Calu3 (cell line): ENCODE data around the gene KRTAP12-4. TPM values are rescaled to one million over a fixed set of nuclear protein-coding genes. Genes with fewer than 3 reads are reported as not detected.
"Not testable (repeated sequence)": the region's sequence is repeated elsewhere in the genome, so short reads cannot be mapped to it uniquely, and the experiment has no call there.

Experiments
- BruUV-seq: library from RNA; stranded (reverse); fragments of 400-500 nt; replicated peaks from 2 replicates; lab custom pipeline; 2021; lab: Mats Ljungman, UMichigan
- CTCF ChIA-PET: fragments of 300-600 bp; sonication (Branson Sonifier 250); formaldehyde crosslinking; loops from one replicate; lab custom pipeline; 2022; ENCODE audit warnings: antibody characterized with exemption; lab: Charles Lee
- DNase-seq: peaks from one replicate; pipeline ENCODE4 v3.0.0; 2022
- H3K27ac Mint-ChIP-seq: one replicate; pipeline ENCODE4 v1.8.0; 2022; ENCODE audit warnings: mixed read lengths; ENCODE audit not compliant: unreplicated experiment
- H3K27me3 Mint-ChIP-seq: one replicate; pipeline ENCODE4 v1.8.0; 2022; ENCODE audit warnings: mixed read lengths; ENCODE audit not compliant: unreplicated experiment
- H3K36me3 Mint-ChIP-seq: one replicate; pipeline ENCODE4 v1.8.0; 2022; ENCODE audit warnings: mild to moderate bottlenecking, moderate library complexity, mixed read lengths; ENCODE audit not compliant: insufficient read depth, unreplicated experiment
- H3K4me1 Mint-ChIP-seq: one replicate; pipeline ENCODE4 v1.8.0; 2022; ENCODE audit warnings: mild to moderate bottlenecking, low read depth, mixed read lengths; ENCODE audit not compliant: unreplicated experiment
- H3K4me3 Mint-ChIP-seq: one replicate; pipeline ENCODE4 v1.8.0; 2022; ENCODE audit warnings: mild to moderate bottlenecking, low read depth, moderate library complexity, mixed read lengths; ENCODE audit not compliant: unreplicated experiment
- H3K9me3 Mint-ChIP-seq: one replicate; pipeline ENCODE4 v1.8.0; 2022; ENCODE audit warnings: low read depth, mixed read lengths; ENCODE audit not compliant: unreplicated experiment
- intact Hi-C: fragments of 100-400 bp; cut with micrococcal nuclease; formaldehyde crosslinking; loops from one replicate; pipeline ENCODE4 v1.10.0; 2022; ENCODE audit not compliant: unreplicated experiment
- total RNA-seq: library from RNA; stranded (reverse); gene quantifications from 2 replicates; pipeline ENCODE4 v1.2.3, GENCODE V29; 2022
- TF ChIP-seq, protein P1 (sequence below): fragments of 200-600 bp; IDR thresholded peaks from one replicate; pipeline ENCODE4 v1.8.0; 2022; ENCODE audit warnings: antibody characterized with exemption; ENCODE audit not compliant: unreplicated experiment

KRTAP12-4 gene
- total RNA-seq, 1 experiment from 2014 or later = not detected

DNA sequence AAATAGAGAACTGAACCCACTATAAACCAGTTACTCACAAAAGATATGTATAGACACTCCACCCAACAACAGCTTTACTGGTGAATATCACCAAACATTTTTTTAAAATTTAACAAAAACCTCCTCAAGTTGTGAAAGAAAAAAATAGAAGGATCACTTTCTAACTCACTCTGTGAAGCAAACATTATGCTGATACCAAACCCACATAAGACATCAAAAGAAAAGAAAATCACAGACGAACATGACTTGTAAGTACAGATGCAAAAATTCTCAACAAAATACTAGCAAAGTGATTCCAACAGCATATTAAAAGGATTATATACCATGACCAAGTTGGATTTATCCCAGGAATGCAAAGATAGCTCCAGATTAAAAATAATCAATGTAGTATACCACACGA lies 37.2 kb upstream of the KRTAP12-4 start:
- CTCF ChIA-PET = no interaction called here
- H3K4me1 Mint-ChIP-seq = no peaks in the 10 kb centered on the region

DNA sequence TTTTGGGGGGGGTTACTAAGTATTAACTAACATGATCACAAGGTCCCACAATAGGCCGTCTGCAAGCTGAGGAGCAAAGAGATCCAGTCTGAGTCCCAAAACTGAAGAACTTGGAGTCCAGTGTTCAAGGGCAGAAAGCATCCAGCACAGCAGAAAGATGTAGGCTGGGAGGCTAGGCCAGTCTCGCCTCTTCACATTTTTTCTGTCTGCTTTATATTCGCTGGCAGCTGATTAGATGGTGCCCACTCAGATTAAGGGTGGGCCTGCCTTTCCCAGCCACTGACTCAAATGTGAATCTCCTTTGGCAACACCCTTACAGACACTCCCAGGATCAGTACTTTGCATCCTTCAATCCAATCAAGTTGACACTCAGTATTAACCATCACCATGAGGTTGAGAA lies 35.3 kb upstream of the KRTAP12-4 start:
- BruUV-seq, CTCF ChIA-PET, H3K27ac Mint-ChIP-seq, H3K9me3 Mint-ChIP-seq, H3K4me1 Mint-ChIP-seq, H3K4me3 Mint-ChIP-seq, H3K36me3 Mint-ChIP-seq, intact Hi-C loops, DNase-seq: not testable (repeated sequence)
- peaks cover 85% of the 10 kb centered on the region for H3K27me3 Mint-ChIP-seq

More for the DNA sequence above, 37.2 kb upstream of the KRTAP12-4 start:
- H3K36me3 Mint-ChIP-seq = no peaks in the 10 kb centered on the region
- H3K27ac Mint-ChIP-seq = no peak overlapping the region
- H3K4me3 Mint-ChIP-seq = no peak overlapping the region
- no TSS peak for BruUV-seq
- peaks cover 2% of the 10 kb centered on the region for H3K9me3 Mint-ChIP-seq
- no peak for DNase-seq
- TF ChIP-seq, protein P1, sequence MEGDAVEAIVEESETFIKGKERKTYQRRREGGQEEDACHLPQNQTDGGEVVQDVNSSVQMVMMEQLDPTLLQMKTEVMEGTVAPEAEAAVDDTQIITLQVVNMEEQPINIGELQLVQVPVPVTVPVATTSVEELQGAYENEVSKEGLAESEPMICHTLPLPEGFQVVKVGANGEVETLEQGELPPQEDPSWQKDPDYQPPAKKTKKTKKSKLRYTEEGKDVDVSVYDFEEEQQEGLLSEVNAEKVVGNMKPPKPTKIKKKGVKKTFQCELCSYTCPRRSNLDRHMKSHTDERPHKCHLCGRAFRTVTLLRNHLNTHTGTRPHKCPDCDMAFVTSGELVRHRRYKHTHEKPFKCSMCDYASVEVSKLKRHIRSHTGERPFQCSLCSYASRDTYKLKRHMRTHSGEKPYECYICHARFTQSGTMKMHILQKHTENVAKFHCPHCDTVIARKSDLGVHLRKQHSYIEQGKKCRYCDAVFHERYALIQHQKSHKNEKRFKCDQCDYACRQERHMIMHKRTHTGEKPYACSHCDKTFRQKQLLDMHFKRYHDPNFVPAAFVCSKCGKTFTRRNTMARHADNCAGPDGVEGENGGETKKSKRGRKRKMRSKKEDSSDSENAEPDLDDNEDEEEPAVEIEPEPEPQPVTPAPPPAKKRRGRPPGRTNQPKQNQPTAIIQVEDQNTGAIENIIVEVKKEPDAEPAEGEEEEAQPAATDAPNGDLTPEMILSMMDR = no peak
- H3K27me3 Mint-ChIP-seq = peaks cover 85% of the 10 kb centered on the region
- intact Hi-C loops = no loop called here

DNA sequence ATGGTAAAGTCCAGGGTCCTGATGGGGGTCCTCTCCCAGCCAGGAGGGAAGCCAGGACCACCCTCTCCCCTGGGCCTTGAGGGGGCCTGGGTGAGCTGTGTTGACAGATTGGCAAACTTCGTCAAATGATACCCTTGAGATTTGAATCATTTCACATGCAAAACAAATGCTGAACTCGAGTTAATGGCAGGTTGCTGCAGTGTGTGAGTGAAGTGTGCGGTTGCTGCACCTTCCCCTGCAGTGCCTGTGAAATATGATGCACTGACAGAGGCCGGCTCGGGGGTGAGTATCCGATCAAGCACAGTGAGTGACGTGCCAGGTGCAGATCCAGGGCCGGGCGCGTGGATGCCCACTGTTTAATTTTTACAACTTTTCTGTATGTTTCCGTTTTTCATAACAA lies 33.2 kb upstream of the KRTAP12-4 start:
- Mint-ChIP-seq H3K27me3 (peaks cover 93% of the 10 kb centered on the region), H3K4me1 (no peaks in the 10 kb centered on the region), H3K36me3 (no peaks in the 10 kb centered on the region), H3K27ac (no peak overlapping the region), H3K9me3 (no peaks in the 10 kb centered on the region), H3K4me3 (no peak overlapping the region)
- CTCF ChIA-PET = no interaction called here
- TF ChIP-seq, protein P1 = no peak
- BruUV-seq = no TSS peak
- DNase-seq = no peak
- intact Hi-C loops = no loop called here

DNA sequence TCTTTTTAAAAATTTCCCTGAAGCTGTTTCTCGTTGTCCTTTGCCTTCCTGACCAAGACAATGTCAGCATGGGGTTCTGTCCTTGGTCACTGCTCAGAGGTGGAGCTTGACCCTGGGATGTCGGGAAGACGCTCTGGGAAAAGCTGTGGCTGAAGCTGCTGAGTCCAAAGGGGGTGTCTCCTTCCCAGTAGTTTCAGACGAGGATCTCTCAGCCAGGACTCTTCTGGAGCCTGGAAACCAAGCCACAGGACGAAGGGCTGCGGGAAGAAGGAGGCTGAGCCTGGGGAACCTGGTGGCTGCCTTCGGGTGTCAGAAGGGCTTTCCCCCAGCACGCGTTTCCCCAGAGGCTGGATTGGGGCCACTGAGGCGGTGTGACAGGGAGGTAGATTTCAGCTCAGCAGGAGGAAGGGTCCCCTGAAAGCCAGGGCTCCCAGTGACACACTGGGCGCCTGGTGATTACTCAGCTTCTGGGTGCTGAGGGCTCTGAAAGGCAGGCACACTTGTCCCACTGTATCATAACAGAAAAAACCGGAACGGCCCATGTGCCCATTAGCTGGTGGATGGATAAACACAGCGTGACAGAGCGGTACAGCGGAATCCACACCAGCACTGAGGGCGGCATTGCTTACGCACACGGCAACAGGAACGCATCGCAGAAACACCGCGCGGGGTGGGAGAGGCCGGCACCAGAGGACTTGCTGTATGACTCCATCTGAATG lies 32.5 kb upstream of the KRTAP12-4 start:
- no peak overlapping the region for H3K27ac Mint-ChIP-seq
- no peaks in the 10 kb centered on the region for H3K36me3 Mint-ChIP-seq
- H3K4me3 Mint-ChIP-seq = no peak overlapping the region
- H3K9me3 Mint-ChIP-seq = no peaks in the 10 kb centered on the region
- DNase-seq = no peak
- TF ChIP-seq, protein P1 = no peak
- intact Hi-C loops = no loop called here
- BruUV-seq = no TSS peak
- H3K4me1 Mint-ChIP-seq = no peaks in the 10 kb centered on the region
- peaks cover 97% of the 10 kb centered on the region for H3K27me3 Mint-ChIP-seq
- CTCF ChIA-PET = no interaction called here

DNA sequence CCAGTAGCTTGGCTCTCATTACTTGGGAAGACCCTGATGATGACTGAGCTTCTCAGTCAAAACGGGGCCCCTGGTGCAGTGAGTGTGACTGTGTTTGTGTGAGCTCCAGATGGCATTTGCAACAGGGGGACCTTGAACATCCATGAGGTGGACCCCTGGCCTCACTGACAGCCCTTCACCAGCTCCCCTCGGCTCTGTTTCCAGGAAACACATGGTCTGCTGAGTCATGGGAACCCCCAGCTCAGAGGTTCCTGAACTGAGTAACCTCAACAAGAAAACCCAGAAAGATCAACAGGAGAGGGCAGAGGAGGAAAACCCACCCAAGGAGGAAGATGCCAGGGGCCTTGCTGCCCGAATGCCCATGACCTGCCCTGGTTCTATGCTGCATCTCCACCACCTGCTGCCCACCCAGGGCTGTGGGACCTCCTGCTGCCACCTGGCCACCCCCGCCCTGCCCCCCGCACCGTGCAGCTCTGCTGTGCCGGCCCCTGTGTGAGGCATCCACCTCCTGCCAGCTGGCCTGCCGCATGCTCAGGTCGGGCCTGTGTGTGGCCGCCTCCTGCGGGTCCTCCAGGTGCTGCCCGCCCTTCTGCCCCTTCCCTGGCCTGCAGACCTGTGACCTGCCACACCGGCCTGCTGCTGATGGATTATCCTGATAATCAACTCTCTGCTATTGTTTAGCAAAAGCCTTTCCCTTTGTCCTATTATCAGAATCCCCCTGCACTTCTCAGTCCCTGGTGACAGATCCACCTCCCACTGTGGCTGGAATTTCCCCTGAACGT lies 31.7 kb upstream of the KRTAP12-4 start:
- H3K9me3 Mint-ChIP-seq = no peaks in the 10 kb centered on the region
- BruUV-seq = no TSS peak
- DNase-seq = no peak
- peaks cover 97% of the 10 kb centered on the region for H3K27me3 Mint-ChIP-seq
- TF ChIP-seq, protein P1 = no peak
- no peak overlapping the region for H3K4me3 Mint-ChIP-seq
- intact Hi-C loops = no loop called here
- no peaks in the 10 kb centered on the region for H3K36me3 Mint-ChIP-seq
- CTCF ChIA-PET = no interaction called here
- no peak overlapping the region for H3K27ac Mint-ChIP-seq
- H3K4me1 Mint-ChIP-seq = no peaks in the 10 kb centered on the region

DNA sequence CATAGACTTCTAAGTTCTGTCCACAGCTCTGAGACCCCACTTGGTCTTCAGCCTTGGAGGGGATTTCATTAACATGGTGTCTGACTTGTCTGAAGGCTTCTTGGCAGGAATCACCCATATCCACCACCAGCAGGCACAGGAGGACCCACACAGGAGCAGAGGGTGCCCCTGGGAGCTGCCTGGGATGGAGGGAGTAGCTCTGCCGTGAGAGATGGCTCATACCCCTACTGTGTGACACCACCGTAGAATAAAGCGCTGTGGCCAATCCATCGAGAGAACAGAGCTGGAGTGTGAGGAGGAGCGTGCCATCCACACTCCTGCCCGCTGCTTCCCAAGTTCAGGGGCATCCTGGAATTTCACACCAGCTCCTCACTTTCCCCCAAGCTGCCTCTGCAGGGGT lies 30.6 kb upstream of the KRTAP12-4 start:
- BruUV-seq, H3K9me3 Mint-ChIP-seq, H3K27ac Mint-ChIP-seq, H3K4me3 Mint-ChIP-seq, CTCF ChIA-PET, H3K4me1 Mint-ChIP-seq, intact Hi-C loops, DNase-seq, H3K36me3 Mint-ChIP-seq: not testable (repeated sequence)
- peaks cover 97% of the 10 kb centered on the region for H3K27me3 Mint-ChIP-seq
